GM19238 (cell line): ENCODE results near the gene IGF2BP2.
"Not testable (repeated sequence)": the region's sequence is repeated elsewhere in the genome, so short reads cannot be mapped to it uniquely, and the experiment has no call there.

Experiments
- DNase-seq: peaks from one replicate; pipeline ENCODE4 v3.0.0; 2011; ENCODE audit warnings: low spot score; ENCODE audit not compliant: insufficient read length

Gene IGF2BP2

GRCh38 chr3:185838417-185838989, 13.7 kb upstream of the IGF2BP2 start:
- DNase-seq, result not testable (repeated sequence)

- DNase-seq, result no peak
Measured at GRCh38 chr3:185837414-185837813, 12.6 kb upstream of the IGF2BP2 start.

- DNase-seq, result no peak
Measured at GRCh38 chr3:185831990-185832389, 7.1 kb upstream of the IGF2BP2 start.

- no peak for DNase-seq
Measured at GRCh38 chr3:185831195-185831594, 6.4 kb upstream of the IGF2BP2 start.

- no peak for DNase-seq
Measured at GRCh38 chr3:185830018-185830797, 5.4 kb upstream of the IGF2BP2 start.

GRCh38 chr3:185828755-185829154, 3.9 kb upstream of the IGF2BP2 start:
- DNase-seq, result no peak

- no peak for DNase-seq
Measured at GRCh38 chr3:185827595-185828344, 2.9 kb upstream of the IGF2BP2 start.

GRCh38 chr3:185825639-185826481, 1.0 kb upstream of the IGF2BP2 start:
- DNase-seq, result peak; percentile 39

- no peak for DNase-seq
Measured at GRCh38 chr3:185824051-185825005, 514 bp downstream of the IGF2BP2 start.

- no peak for DNase-seq
Measured at GRCh38 chr3:185823078-185824044, 1.5 kb downstream of the IGF2BP2 start.

GRCh38 chr3:185822221-185823000, 2.4 kb downstream of the IGF2BP2 start:
- DNase-seq, result no peak

GRCh38 chr3:185820973-185821758, 3.7 kb downstream of the IGF2BP2 start:
- DNase-seq, result no peak

GRCh38 chr3:185818267-185818875, 6.5 kb downstream of the IGF2BP2 start:
- DNase-seq, result no peak

GRCh38 chr3:185815391-185816282, 9.2 kb downstream of the IGF2BP2 start:
- no peak for DNase-seq

- DNase-seq, result no peak
Measured at GRCh38 chr3:185813691-185814215, 11.1 kb downstream of the IGF2BP2 start.

GRCh38 chr3:185813205-185813604, 11.6 kb downstream of the IGF2BP2 start:
- no peak for DNase-seq
